HG02678 (cell line): Measurements from ENCODE around the gene GTF2H4.
A peak's percentile ranks its signal among the peaks of the same experiment; 100 is the strongest.
"Not testable (repeated sequence)": the region's sequence is repeated elsewhere in the genome, so short reads cannot be mapped to it uniquely, and the experiment has no call there.

Experiments
- ATAC-seq: cut with Tn5 transposase; IDR thresholded peaks from one replicate; pipeline ENCODE4 v1.9.1; 2021; ENCODE audit warnings: mild to moderate bottlenecking, moderate library complexity; ENCODE audit not compliant: unreplicated experiment

GTF2H4 gene

DNA sequence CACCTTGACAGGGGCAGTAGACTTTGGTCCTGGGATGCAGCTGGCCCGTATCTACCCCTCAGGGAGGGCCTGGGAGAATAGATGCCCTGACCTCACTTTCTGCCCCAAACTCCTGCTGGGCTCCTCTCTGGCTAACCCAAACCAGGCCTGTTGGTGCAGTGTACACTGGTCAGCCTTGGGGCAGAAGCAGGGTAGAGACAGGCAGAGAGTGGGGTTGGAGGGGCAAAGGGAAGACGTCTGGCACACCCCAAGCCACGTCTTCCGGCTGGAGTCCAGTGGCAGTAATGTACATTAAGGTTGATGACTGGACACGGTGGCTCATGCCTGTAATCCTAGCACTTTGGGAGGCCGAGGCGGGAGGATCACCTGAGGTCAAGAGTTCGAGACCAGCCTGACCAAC lies 14.3 kb upstream of the GTF2H4 start:
- no peak for ATAC-seq

DNA sequence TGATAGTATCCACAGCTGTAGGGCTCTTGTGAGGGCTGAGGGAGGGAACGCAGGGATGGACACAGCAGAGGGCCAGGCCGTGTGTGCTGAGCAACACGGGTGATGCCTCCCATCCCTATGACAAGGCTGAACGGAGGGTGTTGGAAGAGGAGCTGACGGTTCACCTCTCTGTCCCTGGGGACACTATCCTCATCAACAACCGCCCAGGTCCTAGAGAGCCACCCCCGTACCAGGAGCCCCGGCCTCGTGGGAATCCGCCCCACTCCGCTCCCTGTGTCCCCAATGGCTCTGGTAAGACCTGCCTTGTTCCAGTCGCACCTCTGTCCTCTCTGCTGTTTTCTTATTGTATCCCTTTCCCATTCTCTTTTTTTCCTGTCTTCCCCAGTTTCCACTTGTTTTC lies 13.6 kb upstream of the GTF2H4 start:
- ATAC-seq, result no peak

DNA sequence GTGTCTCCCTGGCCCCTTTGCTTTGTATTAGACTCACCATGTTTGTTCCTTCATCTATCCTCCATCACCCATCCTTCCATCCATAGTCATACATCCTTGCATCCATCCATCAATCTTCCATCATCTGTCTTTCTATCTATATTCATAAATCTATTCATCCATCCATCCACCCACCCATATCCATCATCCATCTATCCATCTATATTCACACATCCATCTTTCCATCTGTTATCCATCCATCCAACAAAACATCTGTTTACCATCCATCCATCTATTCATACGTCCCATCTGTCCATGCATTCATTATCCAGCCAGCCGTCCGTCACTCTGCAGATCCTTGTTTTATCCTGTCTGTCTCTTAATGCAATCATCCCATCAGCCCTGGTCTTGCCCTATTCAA lies 13.1 kb upstream of the GTF2H4 start:
- ATAC-seq, result no peak

DNA sequence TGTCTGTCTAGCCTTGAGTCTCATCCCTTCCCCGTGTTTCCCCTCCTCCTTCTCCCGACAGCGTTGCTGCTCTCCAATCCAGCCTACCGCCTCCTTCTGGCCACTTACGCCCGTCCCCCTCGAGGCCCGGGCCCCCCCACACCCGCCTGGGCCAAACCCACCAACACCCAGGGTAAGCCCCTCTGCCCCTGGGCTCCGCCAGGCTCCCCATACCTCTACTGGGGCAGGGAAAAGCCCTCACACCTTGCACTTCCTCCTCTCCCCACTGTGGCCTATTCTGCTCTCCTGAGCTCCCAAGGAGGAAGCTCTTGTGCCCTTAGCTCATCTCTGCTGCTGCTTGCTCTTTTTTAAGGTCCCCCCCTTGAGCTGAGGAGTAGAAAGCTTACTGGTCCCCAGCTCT lies 12.7 kb upstream of the GTF2H4 start:
- no peak for ATAC-seq

DNA sequence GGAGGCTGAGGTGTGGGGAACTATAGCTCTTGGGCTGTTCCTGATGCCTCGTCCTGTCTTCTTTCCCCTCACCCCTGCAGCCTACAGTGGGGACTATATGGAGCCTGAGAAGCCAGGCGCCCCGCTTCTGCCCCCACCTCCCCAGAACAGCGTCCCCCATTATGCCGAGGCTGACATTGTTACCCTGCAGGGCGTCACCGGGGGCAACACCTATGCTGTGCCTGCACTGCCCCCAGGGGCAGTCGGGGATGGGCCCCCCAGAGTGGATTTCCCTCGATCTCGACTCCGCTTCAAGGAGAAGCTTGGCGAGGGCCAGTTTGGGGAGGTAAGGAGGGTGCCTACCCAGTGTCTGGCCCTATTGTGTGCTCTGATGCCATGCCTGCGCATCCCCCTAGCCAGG lies 11.5 kb upstream of the GTF2H4 start:
- no peak for ATAC-seq

DNA sequence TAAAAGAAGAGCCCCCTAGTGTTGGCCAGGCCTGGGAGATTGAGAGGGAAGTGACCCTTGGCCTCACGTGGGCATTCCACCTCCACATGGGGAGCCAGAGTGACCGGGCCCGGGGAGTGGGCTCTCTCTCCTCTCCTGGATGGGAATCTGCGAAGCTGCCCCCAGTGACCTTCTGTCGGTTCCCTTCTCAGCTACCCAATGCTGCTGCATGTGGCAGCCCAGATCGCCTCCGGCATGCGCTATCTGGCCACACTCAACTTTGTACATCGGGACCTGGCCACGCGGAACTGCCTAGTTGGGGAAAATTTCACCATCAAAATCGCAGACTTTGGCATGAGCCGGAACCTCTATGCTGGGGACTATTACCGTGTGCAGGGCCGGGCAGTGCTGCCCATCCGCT lies 10.1 kb upstream of the GTF2H4 start:
- no peak for ATAC-seq

DNA sequence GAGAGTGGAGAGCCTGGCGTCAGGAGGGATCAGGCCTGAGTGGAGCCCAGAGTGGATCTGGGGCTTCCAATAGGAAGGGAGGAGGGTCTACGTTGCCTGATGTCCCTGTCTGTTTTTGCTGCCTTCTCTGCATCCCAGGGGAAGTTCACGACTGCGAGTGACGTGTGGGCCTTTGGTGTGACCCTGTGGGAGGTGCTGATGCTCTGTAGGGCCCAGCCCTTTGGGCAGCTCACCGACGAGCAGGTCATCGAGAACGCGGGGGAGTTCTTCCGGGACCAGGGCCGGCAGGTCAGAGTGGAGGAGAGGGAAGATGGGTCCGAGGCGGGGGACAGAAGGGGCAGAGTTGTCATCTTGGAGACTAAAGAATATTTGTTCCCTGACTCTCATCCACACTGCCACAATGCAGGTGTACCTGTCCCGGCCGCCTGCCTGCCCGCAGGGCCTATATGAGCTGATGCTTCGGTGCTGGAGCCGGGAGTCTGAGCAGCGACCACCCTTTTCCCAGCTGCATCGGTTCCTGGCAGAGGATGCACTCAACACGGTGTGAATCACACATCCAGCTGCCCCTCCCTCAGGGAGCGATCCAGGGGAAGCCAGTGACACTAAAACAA lies 9.2 kb upstream of the GTF2H4 start:
- no peak for ATAC-seq

DNA sequence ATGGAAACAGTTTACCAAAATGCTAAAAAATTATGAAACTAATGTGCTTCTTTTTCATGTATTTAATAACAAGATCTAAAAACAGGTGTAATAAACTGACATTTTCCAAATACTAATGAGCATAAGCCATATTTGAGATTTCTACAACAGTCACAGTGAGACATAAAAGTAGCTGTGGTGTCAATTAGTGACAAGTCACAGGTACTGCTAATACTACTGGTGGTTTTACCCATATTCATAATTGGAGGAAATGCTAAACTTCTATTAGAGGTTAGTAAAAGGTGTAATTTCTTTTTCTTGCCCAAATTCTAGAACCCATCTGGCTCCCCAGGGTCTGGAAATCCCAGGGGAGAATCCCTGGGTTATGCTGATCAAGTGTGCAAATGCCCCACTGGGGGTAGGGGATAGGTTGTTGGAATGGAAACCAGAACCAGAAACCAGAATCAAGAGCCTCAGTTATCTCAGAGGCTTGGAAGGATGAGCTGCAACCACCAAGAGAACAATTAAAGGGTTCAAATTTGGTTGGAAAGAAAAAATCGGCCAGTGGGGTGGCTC lies 7.1 kb upstream of the GTF2H4 start:
- ATAC-seq, result no peak

DNA sequence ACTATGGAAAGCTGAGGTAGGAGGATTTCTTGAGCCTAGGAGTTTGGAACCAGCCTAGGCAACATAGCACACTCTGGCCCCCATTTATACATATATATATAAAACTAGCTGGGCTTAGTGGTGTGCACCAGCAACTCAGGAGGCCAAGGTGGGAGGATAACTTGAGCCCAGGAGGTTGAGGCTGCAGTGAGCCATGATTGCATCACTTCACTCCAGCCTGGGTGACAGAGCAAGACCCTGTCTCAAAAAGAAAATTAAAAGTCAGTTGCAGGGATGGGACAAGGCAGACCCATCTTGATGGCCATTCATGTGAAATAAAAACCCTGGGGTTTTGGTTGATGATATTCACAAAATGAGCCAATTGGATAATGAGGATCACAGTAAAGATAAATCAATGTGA lies 6.6 kb upstream of the GTF2H4 start:
- ATAC-seq, result no peak

DNA sequence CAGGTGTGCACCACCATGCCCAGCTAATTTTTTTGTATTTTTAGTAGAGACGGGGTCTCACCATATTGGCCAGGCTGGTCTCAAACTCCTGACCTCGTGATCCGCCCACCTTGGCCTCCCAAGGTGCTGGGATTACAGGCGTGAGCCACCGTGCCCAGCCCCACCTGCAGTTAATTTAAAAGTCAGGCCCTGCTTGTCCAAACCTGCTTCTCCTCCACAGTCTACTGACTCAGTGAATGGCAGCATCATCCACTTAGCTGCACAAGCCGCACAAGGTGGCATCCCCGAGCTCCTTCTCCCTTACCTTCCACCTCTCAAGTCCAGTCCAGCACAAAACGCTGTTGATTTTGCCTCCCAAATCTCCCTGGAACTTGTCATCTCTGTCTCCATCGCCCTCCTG lies 5.8 kb upstream of the GTF2H4 start:
- ATAC-seq, result not testable (repeated sequence)

DNA sequence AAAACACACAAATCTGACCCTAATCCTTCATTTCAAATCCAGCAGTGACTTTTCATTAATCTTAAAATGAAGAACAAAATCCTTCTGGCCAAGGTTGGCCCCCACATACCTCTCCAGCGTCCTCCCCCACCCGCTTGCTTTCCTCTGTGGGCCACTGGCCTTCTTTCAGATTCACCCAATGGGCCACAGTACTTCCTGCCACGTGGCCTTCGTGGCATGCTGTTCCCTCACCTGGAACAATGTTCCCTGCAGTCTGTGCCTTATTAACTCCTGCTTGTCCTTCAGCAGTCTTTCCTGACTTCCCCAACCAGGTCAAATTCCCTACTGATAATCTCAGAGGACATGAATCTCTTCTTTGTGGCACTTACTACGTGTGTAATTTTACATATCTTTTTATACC lies 5.3 kb upstream of the GTF2H4 start:
- ATAC-seq, result no peak

DNA sequence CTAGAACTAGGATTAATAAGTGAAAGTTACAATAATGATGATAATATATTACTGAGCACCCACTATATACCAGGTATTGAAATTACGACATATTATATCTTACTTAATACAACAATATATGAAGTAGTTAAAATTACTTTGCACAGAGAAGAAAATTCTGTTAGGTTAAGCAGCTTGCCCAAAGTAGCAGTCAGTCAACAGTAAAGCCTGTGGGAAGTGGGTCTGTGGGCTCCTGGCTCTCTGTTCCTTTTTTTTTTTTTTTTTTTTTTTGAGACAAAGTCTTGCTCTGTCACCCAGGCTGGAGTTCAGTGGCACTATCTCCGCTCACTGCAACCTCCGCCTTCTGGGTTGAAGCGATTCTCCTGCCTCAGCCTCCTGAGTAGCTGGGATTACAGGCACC lies 4.8 kb upstream of the GTF2H4 start:
- ATAC-seq, result no peak

DNA sequence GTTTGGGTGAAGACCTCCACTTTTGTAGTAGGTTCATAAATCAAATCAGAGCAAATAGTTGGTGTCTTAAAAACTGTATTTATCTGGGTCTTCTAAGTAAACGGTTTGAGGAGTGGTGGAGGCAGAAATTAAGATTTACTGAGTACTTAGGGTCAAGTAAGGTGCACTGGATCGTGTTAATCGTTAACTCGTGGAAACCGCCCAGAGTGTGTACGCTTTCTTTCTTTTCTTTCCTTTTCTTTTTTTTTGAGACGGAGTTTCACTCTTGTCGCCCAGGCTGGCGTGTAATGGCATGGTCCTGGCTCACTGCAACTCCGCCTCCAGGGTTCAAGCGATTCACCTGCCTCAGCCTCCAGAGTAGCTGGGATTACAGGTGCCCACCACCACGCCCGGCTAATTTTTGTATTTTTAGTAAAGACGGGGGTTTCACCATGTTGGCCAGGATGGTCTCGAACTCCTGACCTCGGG lies 683 bp upstream of the GTF2H4 start:
- ATAC-seq, result not testable (repeated sequence)

DNA sequence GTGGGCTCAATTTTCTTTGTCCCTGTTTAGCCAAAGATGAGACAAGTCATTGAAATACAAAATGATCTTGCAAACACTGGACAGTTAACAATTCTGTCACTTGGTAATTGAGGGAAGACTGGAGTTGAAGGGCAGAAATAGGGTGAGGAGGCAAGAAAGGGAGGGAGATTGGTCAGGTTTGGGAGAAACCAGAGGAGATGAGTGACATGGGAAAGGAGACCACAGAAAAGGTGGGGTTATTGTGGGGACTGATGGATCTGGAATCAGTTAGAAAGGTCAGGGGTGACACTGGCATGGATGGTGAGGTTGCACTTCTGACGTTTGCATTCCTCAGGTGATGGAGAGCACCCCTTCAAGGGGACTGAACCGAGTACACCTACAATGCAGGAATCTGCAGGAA lies 693 bp downstream of the GTF2H4 start:
- ATAC-seq, result no peak

DNA sequence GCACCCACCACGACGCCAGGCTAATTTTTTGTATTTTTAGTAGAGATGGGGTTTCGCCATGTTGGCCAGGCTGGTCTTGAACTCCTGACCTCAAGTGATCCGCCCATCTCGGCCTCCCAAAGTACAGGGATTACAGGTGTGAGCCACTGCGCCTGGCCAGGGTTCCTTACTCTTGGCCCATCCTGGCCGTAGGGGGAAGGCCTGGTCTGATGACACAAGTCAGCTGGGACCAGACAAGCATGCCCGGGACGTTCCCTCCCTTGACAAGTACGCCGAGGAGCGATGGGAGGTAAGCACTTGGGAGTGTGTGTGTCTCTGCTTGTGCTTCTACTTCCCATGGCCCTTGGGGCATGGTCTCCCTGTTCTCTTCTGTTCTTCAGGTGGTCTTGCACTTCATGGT lies 2.5 kb downstream of the GTF2H4 start:
- not testable (repeated sequence) for ATAC-seq

DNA sequence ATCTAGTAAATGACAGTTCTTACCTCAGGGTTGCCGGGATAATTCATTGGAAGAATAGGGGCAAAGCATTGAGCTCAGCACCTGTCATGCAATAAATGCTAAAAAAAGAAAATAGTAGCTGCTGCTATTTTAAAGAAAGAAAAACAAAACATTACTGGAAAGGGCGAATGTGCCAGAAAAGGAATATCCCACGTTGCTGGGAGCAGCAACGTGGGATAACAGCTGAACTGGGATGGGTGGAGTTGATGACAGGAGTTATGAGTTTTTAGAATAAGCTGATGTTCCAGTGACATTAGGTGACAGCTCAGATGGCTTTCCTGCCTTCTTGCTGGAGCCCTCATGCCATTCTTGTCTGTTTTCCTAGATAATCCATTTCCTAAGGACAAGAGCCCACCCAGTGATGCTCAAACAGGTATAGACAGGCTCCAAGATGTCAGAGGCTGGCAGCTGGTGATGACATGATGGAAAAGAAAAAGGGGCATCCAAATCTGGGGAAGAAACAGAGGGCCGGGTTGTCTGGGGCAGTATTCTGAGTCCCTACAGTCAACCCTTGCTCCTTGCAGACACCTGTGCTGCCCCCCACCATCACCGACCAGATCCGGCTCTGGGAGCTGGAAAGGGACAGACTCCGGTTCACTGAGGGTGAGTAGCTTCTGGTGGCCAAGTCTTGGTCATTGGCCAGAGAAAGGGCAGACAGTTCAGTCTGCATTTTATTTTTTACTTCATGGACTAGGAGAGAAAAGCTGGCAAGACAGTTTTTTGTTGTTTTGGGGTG lies 4.9 kb downstream of the GTF2H4 start:
- no peak for ATAC-seq

DNA sequence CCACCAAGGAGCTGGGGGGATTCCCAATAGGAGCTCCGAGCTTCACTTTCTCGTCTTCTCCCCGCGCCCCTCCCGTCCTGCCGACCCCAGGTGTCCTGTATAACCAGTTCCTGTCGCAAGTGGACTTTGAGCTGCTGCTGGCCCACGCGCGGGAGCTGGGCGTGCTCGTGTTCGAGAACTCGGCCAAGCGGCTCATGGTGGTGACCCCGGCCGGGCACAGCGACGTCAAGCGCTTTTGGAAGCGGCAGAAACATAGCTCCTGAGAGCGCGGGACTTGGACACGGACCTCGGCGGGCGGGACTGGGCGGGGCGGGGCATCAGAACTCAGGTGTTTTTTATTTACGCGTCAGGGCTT lies 5.7 kb downstream of the GTF2H4 start:
- no peak for ATAC-seq

DNA sequence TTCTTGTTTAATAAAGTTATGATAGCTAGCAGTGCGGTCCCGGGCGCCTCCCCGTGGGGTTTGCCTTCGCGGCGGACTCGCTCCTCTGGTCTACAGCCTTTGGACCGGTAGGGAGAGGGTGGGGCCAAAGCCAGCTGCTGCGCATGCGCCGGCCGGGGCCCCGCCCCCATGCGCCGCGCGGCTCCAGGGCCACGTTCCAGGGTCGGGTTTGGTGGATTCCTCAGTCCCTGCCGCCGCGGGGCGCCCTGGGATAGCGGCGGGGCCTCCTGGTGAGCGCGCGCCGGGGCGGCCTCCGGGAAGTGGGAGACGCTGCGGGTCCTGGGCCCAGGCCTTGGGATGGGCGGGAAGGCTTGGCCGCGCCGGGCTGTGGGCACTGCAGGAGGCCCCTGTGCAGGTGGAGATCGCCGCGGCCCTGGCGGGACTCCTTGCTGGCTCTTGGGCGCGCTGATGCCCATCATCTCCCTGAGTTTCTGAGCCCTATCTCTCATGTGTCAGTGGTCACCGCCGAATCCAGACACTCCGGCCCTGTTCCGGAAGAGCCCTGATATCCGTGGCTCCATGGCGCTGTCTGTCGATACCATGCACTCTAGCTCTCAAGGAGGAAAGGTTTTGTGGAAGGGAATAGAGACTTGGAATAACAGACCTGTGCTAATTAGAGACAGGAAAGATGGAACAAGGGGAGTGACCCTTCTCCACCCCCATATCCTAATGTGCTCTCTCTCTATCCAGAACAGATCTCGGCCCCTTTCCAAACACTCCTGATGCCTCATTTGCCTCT lies 6.3 kb downstream of the GTF2H4 start, which contains the start of gene VARS2:
Gene VARS2 (plus strand): TSS at position 163 of the 778 bp plus-strand sequence. CDS start 599 bp downstream, at position 762.
- ATAC-seq, result peak; percentile 91

DNA sequence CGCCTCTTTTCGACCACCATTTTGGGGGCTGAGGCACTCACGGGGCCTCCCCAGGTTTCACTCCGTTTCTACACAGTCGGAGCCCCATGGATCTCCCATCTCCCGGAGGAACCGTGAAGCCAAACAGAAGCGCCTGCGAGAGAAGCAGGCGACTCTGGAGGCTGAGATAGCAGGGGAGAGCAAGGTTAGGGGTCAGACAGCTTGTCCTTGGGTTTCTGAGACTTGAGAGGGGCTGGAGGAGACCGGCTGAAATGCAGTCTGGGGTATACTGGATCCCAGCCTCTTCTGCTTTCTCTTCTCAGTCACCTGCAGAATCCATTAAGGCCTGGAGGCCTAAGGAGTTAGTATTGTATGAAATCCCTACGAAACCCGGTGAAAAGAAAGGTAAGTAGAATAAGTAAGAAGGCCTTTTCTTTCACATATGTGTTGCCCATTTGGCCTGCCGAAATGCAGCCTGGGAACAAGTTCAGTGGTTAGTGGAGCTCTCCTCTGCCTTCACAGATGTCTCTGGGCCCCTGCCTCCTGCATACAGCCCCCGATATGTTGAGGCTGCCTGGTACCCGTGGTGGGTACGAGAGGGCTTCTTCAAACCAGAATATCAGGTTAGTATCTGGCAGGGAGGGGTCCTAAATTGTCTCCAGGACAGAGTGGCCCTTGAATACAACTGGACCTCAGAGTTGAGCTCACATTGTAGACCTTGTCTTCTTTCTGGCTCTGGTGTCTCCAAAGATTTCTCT lies 7.0 kb downstream of the GTF2H4 start:
- no peak for ATAC-seq

DNA sequence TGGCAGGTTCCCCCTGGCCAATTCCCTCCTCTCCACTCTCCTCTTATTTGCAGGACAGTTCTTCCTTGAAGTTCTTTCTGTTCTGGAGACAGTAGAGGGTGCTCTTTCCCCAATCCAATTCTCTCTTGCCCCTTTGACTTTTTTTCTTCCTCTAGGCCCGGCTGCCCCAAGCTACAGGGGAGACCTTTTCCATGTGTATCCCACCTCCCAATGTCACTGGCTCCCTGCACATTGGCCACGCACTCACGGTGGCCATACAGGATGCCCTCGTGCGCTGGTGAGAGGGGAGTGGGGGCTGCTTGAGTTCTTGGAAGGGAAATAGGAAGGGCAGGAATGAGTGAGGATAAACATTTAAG lies 7.6 kb downstream of the GTF2H4 start:
- ATAC-seq, result no peak

DNA sequence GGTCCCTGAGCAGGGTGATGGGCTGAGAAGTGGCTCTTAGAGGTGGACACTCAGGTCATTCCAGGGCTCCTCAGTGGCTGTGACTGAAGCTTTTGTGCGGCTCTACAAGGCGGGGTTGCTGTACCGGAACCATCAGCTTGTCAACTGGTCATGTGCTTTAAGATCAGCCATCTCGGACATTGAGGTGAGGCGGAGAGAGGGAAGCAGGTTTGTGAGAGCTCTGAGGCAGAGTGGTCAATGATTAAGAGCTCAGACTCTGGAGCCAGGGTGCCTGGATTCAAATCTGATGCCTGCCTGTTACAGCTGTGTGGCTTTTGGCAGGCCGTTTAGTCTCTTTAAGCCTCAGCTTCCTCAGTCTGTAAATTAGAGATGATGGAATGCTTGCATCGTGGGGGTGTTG lies 9.0 kb downstream of the GTF2H4 start:
- no peak for ATAC-seq
